Gastroesophageal sphincter (tissue), 3 donors: ENCODE results near the gene HPCAL1.
A peak's percentile ranks its signal among the peaks of the same experiment; 100 is the strongest.

Source experiments
- POLR2A ChIP-seq, 2 donors: fragments of 450-650 bp; IDR thresholded peaks; one replicate each; pipeline ENCODE4 v1.6.1; 2017; ENCODE audit warnings: antibody characterized with exemption in 2 of 2, mild to moderate bottlenecking in 2 of 2, moderate library complexity in 1 of 2
- POLR2AphosphoS5 ChIP-seq: sonication (generic); formaldehyde crosslinking; IDR thresholded peaks from one replicate; pipeline ENCODE4 v1.6.1; 2017; ENCODE audit warnings: antibody characterized with exemption
- TF ChIP-seq, protein P1 (sequence below), 4 experiments: fragments of 200-600 bp in 2 of 4; fragments of 450-650 bp in 2 of 4; sonication (generic) in 1 of 4; IDR thresholded peaks; one replicate each; pipeline ENCODE4 v1.5.1; 2017 to 2019; ENCODE audit warnings: antibody characterized with exemption in 4 of 4, mild to moderate bottlenecking in 2 of 4, moderate library complexity in 2 of 4

DNA sequence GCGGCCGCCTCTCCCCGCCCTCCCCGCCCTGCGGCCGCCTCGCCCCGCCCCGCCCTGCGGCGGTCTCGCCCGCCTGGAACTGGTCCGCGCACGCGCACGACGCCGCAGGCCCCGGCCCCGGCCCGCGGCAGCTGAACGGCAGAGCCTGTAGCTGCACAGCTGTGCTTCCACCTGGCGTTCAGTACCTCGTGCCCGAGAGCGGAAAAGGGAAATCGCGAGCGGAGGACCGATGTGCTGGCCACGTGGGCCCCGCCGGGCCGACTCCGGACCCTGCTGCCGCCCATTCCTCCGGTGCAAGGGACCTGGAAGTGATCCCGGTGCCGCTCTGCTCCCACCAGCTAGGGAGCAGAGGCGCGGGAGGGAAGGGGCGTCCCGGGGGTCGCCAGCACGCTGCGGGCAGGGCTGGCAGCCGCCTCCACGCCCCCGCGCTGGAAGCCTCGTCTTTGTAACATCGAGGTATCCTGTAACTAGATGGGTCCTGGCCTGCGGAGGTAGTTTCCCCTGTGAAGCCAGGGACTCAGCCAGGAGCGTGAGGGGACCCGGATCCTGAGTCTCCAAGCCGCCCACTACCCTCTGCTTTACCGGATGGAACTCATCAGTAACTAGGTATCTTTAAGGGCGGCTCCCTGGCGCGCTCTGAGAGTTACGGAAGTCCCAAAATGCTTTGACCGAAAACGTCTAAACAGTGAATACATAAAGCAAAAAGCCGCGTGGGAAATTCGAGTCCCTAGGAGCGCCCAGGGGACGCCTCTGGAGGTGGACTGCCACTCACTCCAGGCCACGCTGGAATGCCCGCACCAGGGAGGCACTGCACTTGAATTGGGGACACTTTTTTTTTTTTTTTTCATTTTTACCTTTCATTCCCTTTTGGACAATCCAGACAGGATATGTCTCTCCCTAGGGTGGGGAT is 146.1 kb downstream of the HPCAL1 start:
- TF ChIP-seq, protein P1, sequence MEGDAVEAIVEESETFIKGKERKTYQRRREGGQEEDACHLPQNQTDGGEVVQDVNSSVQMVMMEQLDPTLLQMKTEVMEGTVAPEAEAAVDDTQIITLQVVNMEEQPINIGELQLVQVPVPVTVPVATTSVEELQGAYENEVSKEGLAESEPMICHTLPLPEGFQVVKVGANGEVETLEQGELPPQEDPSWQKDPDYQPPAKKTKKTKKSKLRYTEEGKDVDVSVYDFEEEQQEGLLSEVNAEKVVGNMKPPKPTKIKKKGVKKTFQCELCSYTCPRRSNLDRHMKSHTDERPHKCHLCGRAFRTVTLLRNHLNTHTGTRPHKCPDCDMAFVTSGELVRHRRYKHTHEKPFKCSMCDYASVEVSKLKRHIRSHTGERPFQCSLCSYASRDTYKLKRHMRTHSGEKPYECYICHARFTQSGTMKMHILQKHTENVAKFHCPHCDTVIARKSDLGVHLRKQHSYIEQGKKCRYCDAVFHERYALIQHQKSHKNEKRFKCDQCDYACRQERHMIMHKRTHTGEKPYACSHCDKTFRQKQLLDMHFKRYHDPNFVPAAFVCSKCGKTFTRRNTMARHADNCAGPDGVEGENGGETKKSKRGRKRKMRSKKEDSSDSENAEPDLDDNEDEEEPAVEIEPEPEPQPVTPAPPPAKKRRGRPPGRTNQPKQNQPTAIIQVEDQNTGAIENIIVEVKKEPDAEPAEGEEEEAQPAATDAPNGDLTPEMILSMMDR (IDR thresholded peaks at IDR 0.05): peak in 3 of 4 experiments; percentile 23 to 51 (median 36)
- TF ChIP-seq POLR2A (IDR thresholded peaks at IDR 0.05): peak; percentile 27 to 79
- peak; percentile 87 for TF ChIP-seq POLR2AphosphoS5
